AG04449 (cell line): ENCODE data around the gene UBXN10.

Experiments used
- CTCF ChIA-PET: fragments of 350-600 bp; formaldehyde crosslinking; extraction: SDS; loops from one replicate; lab custom pipeline; 2021; ENCODE audit warnings: antibody characterized with exemption; lab: Yijun Ruan, JAX
- POLR2A ChIA-PET: fragments of 400-600, 350-600 bp; formaldehyde crosslinking; extraction: SDS; loops from one replicate; lab custom pipeline; 2020; ENCODE audit warnings: antibody characterized with exemption, inconsistent platforms; lab: Yijun Ruan, JAX
- DNase-seq: peaks from one replicate; pipeline ENCODE4 v3.0.0-alpha.2; 2010; ENCODE audit warnings: low read depth, low spot score
- H3K4me3 ChIP-seq: 2 replicates; pipeline ENCODE4 v1.5.1; 2011; ENCODE audit warnings: low read depth, mild to moderate bottlenecking, control low read depth, low read length
- CTCF ChIP-seq: IDR thresholded peaks from one replicate; pipeline ENCODE4 v1.5.1; 2011; ENCODE audit warnings: mild to moderate bottlenecking, moderate library complexity, low read length, control low read depth, inconsistent platforms; ENCODE audit not compliant: insufficient read depth; ENCODE audit errors: missing control alignments

UBXN10 gene

GRCh38 chr1:20143318-20143717 is 42.6 kb upstream of the UBXN10 start:
- POLR2A ChIA-PET = no interaction called here
- no peak for DNase-seq
- CTCF ChIA-PET = interaction anchor here (1.6 to 2.8 kb wide), 2 partner anchors 9 to 225 kb away, joined by 6 to 19 read pairs; no protein-coding TSS in a partner anchor

GRCh38 chr1:20143734-20144565 is 41.9 kb upstream of the UBXN10 start:
- no peak overlapping the region for H3K4me3 ChIP-seq
- no peak for DNase-seq
- TF ChIP-seq CTCF = no peak
- CTCF ChIA-PET = interaction anchor here (1.6 to 2.8 kb wide), 2 partner anchors 9 to 226 kb away, joined by 6 to 19 read pairs; no protein-coding TSS in a partner anchor
- POLR2A ChIA-PET = no interaction called here

More at GRCh38 chr1:20143318-20143717, 42.6 kb upstream of the UBXN10 start:
- TF ChIP-seq CTCF = no peak
- H3K4me3 ChIP-seq = no peak overlapping the region

GRCh38 chr1:20147846-20148570 is 37.9 kb upstream of the UBXN10 start:
- TF ChIP-seq CTCF = no peak
- DNase-seq = no peak
- no peak overlapping the region for H3K4me3 ChIP-seq
- CTCF ChIA-PET = interaction anchor here (0.7 to 3.7 kb wide), 5 partner anchors 46 to 386 kb away, joined by 3 to 22 read pairs (median 4); no protein-coding TSS in a partner anchor
- POLR2A ChIA-PET = no interaction called here

- ChIA-PET CTCF (interaction anchor here (1.1 to 5.3 kb wide), 4 partner anchors 47 to 229 kb away, joined by 4 to 115 read pairs (median 17); no protein-coding TSS in a partner anchor), POLR2A (no interaction called here)
- TF ChIP-seq CTCF = no peak
- DNase-seq = no peak
- H3K4me3 ChIP-seq = no peak overlapping the region
Measured at GRCh38 chr1:20148571-20149500, 37.1 kb upstream of the UBXN10 start.

GRCh38 chr1:20149601-20150325 is 36.1 kb upstream of the UBXN10 start:
- no peak for TF ChIP-seq CTCF
- DNase-seq = no peak
- POLR2A ChIA-PET = no interaction called here
- no peak overlapping the region for H3K4me3 ChIP-seq
- CTCF ChIA-PET = interaction anchor here (3.7 to 5.3 kb wide), 3 partner anchors 46 to 230 kb away, joined by 22 to 115 read pairs (median 29); no protein-coding TSS in a partner anchor
